DLD1 (cell line): ENCODE data around the gene RABIF.
"Not testable (repeated sequence)": the region's sequence is repeated elsewhere in the genome, so short reads cannot be mapped to it uniquely, and the experiment has no call there.

Experiments
- in situ Hi-C: cut with HindIII; loops from 2 replicates; pipeline ENCODE4 v1.10.0; 2017; ENCODE audit warnings: low sequenced_read_pairs

The RABIF gene

DNA sequence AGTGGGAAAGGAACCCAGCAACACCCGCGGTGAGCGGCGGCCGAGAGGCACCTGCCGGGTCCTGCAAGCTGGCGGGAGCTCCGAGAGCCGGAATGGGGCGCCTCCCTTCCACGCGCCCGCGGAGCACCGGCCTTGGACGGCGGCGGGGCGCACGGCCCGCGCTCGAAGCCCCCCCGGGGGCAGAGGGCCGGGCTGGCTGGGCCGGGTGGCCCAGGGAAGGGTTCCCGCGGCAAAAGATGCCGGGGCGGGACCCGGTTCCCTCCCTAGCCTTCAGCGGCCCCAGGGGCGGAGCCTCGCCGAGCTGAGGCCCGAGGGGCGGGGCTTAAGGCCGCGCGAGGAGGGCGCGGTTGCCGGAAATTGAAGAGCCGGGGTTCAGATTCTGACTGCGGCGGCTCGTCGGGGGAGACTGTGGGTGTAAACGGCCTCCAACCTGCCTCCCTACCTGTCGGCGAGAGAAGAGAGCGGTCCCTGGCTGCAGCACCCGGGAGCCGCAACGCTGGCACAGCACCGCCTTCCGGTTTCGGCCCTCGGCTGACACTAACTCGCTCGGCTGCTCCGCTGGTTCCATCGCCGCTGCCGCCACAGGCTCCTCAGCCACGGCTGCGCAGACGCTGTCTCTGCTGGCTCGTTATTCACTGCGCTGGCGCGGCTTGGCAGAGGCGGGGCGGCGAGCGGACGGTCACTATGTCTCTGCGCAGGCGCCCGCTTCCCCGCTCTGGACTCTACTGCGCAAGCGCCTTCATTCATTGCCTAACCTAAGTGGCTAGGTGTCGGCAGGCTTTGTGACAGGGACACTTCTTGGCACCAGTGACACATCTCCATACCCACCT, at the start of gene RABIF:
RABIF (minus strand) TSS at position 619 of the 830 bp plus-strand sequence; CDS start at position 568, 51 bp downstream.
- in situ Hi-C loops, result no loop called here

- in situ Hi-C loops, result no loop called here
These were observed 49.5 kb upstream of the RABIF start for GRCh38 chr1:202938287-202938925.

DNA sequence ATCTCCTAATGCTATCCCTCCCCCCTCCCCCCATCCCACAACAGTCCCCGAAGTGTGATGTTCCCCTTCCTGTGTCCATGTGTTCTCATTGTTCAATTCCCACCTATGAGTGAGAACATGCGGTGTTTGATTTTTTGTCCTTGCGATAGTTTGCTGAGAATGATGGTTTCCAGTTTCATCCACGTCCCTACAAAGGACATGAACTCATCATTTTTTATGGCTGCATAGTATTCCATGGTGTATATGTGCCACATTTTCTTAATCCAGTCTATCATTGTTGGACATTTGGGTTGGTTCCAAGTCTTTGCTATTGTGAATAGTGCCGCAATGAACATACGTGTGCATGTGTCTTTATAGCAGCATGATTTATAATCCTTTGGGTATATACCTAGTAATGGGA, 47.5 kb upstream of the RABIF start:
- in situ Hi-C loops, result not testable (repeated sequence)

DNA sequence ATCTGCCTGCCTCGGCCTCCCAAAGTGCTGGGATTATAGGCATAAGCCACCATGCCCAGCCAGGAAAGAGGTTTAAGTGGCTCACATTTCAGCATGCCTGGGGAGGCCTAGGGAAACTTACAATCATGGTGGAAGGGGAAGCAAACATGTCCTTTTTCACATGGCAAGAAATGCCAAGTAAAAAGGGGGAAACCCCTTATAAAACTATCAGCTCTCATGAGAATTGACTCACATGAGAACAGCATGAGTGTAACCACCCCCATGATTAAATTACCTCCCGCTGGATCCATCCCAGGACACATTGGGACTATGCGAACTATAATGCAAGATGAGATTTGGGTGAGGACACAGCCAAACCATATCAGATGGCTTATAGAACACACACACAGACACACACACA, 46.9 kb upstream of the RABIF start:
- in situ Hi-C loops, result no loop called here

DNA sequence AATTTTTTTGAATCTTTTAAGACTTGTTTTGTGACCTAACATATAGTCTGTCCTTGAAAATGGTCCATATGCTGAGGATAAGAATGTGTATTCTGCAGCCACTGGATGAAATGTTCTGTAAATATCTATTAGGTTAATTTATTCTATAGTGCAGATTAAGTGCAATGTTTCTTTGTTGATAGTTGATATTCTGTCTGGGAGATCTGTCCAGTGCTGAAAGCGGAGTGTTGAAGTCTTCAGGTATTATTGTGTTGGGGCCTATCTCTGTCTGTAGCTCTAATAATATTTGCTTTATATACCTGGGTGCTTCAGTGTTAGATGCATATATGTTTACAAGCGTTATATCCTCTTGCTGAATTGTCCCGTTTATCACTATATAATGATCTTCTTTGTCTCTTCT, 45.8 kb upstream of the RABIF start:
- in situ Hi-C loops, result no loop called here

GRCh38 chr1:202932476-202932875, 43.5 kb upstream of the RABIF start:
- in situ Hi-C loops, result no loop called here

GRCh38 chr1:202926581-202927491, 37.9 kb upstream of the RABIF start, which contains the start of gene KLHL12:
Gene KLHL12, minus strand, starts transcription at chr1:202927234. Its CDS starts 2,072 bp downstream, at chr1:202925162.
- in situ Hi-C loops, result no loop called here

- in situ Hi-C loops, result no loop called here
These were observed 34.6 kb upstream of the RABIF start for GRCh38 chr1:202923533-202923932.

DNA sequence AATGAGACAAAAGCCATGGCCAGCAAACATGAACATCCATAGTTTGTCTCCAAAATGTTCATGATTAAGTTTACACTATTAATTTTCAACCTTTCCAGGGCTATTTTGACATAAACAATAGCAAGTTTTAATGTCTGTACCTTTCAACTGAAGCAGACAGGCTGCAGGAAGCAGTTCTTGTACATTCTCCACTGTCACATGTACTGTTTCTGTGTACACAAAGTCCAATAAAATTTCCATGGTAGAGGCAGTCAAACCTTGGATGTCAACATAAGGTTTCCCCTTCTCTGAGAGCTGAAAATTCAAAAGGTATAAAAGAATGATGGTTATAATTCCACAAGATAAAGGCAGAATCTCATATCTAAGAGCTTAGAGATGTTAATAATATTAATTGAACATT, 30.7 kb upstream of the RABIF start:
- in situ Hi-C loops, result no loop called here

DNA sequence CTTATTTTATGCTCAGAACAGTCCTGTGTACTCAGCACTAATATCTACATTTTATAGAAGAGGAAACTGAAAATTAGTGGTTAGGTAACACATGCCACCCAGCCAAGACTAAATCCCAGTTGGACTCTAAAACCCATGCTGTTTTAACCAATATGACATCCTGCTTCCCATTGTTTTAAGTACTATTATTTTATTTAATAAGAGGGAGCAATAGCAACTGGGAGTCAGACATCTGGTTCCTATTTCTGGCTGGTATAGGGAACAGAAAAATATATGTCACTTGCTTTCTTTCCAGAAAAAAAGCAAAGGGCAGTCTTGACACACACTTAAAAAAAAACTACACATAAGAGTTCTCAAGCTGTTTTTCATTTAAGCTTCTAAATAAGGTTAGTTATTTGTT, 26.2 kb upstream of the RABIF start:
- in situ Hi-C loops, result no loop called here

DNA sequence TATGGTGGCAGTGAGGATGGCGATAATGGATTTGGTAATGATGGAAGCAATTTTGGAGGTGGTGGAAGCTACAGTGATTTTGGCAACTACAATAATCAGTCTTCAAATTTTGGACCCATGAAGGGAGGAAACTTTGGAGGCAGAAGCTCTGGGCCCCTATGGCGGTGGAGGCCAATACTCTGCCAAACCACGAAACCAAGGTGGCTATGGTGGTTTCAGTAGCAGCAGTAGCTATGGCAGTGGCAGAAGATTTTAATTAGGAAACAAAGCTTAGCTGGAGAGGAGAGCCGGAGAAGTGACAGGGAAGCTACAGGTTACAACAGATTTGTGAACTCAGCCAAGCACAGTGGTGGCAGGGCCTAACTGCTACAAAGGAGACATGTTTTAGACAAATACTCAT, 23.5 kb upstream of the RABIF start:
- in situ Hi-C loops, result not testable (repeated sequence)

DNA sequence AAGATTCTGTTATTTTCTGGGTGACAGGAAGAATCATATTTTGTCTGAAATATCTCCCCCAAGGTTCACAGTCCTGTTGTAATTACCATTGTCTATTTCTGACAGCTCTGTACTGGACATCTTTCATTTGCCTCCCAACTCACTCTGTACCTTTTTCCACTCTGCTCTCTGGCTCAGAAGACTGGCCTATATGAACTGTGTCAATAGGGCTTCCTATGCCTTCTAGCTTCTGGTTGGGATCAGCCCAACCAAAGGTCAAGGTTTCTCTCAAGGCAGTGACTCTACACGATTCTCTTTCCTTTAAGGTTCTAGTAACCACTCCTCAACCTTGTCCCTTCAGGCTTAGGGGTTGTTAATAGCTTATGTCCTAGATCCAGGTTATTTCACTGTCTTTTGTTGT, 20.5 kb upstream of the RABIF start:
- in situ Hi-C loops, result no loop called here

- in situ Hi-C loops, result no loop called here
These were observed 20.0 kb upstream of the RABIF start for GRCh38 chr1:202908998-202909397.

GRCh38 chr1:202905331-202905730, 16.4 kb upstream of the RABIF start:
- in situ Hi-C loops, result no loop called here

DNA sequence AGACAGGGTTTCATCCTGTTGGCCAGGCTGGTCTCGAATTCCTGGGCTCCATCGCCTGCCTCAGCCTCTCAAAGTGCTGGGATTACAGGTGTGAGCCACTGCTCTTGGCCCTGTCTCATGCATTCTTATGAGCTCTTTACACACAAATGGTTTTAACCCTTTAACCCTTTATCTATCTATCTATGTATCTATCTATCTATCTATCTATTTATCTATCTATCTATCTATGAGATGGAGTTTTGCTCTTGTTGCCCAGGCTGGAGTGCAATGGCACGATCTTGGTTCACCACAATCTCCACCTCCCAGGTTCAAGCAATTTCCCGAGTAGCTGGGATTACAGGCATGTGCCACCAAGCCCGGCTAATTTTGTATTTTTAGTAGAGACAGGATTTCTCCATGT, 14.9 kb upstream of the RABIF start:
- in situ Hi-C loops, result not testable (repeated sequence)

DNA sequence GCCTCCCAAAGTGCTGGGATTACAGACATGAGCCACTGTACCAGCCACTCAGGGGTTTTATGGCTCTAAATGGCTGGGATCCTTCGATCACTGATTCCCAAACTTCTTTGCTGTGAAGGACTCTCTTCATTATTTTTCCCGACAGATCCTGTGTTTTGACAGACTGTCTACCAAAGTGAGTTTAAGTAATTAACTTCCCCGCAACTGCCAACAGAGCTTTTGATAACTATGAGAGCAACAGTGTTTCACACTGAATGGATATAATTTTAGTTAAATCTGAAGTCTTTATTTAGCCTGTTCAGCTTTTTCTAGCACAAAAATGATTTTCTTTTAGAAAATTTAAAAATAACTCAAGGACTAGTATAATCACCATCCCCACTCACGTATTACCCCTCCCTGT, 12.6 kb upstream of the RABIF start:
- in situ Hi-C loops, result no loop called here

DNA sequence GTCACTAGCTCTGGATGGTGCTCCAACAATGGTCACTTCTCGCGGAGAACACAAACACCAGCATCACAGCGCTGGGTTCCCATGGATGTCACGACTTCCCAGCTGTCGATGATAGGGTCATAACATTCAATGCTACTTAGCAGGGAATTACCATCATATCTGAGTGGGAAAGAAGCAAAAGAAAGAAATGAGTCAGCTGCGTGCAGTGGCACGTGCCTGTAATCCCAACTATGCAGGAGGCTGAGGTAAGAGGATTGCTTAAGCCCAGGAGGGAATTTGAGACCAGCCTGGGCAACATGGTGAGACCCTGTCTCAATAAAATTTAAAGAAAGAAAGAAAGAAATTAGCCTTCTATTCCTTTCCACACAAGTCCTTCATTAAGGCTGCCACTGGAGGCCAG, 3.6 kb upstream of the RABIF start:
- in situ Hi-C loops, result no loop called here

GRCh38 chr1:202890392-202890791, 1.4 kb upstream of the RABIF start:
- in situ Hi-C loops, result no loop called here

- in situ Hi-C loops, result no loop called here
These were observed 773 bp downstream of the RABIF start for GRCh38 chr1:202888221-202888530.

DNA sequence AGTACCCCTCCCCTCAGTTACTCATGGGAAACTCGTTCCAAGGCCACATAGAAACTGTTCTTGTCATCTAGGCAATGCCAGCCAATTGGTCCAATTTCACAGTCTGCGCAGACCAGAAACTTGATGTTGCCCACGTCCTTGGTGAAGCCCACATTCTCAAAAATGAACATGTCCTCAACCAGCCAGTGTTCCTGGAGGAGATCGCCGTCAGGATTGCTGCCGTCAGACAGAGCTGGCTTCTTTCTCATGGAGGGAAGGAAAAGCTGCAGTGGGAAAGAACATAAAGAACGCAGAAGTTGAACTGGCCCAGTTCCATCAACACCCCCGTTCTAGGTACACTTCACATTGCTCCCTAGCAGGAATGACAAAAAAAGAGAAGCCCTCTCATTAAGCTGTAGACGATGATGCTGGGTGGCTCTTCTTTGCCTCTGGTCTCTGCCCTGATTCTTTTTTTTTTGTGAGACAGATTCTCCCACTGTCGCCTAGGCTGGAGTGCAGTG, 7.9 kb downstream of the RABIF start:
- in situ Hi-C loops, result no loop called here

- in situ Hi-C loops, result no loop called here
These were observed 8.9 kb downstream of the RABIF start for GRCh38 chr1:202880062-202880461.
